H1 (cell line): ENCODE results near the gene SLC43A3. TPM values are rescaled to one million over a fixed set of nuclear protein-coding genes. Genes with fewer than 3 reads are reported as not detected.
"Not testable (repeated sequence)": the region's sequence is repeated elsewhere in the genome, so short reads cannot be mapped to it uniquely, and the experiment has no call there.

Source experiments
- CTCF ChIA-PET: fragments of 300-600 bp; sonication (Branson Sonifier 250); formaldehyde crosslinking; loops from one replicate; lab custom pipeline; 2021; ENCODE audit not compliant: partially characterized antibody; lab: Charles Lee
- POLR2A ChIA-PET: fragments of 300-600 bp; sonication (Branson Sonifier 250); formaldehyde crosslinking; loops from one replicate; lab custom pipeline; 2021; ENCODE audit warnings: inconsistent platforms; ENCODE audit not compliant: partially characterized antibody; lab: Charles Lee
- DNase-seq, 2 experiments: peaks; one replicate each; pipeline versions ENCODE4 v3.0.0 to v3.0.0-alpha.2; 2010 to 2022; ENCODE audit warnings: low spot score in 2 of 2, low read depth in 1 of 2, mixed read lengths in 1 of 2
- FAIRE-seq: peaks from 2 replicates; lab custom pipeline; 2011; peaks lifted over from hg19 to GRCh38; lab: Jason Lieb, UNC
- H2AFZ ChIP-seq: 2 replicates; pipeline ENCODE4 v1.8.1; 2012; ENCODE audit warnings: low read length, inconsistent platforms
- H2AK5ac ChIP-seq: 2 replicates; pipeline ENCODE4 v1.6.1; 2013; ENCODE audit warnings: low read depth, low read length
- H2BK120ac ChIP-seq: replicated peaks from 2 replicates; pipeline ENCODE3; 2013; ENCODE audit warnings: low read depth, low read length, inconsistent platforms
- H2BK12ac ChIP-seq: 2 replicates; pipeline ENCODE4 v1.6.1; 2013; ENCODE audit warnings: low read depth, low read length
- H2BK15ac ChIP-seq: 2 replicates; pipeline ENCODE4 v1.6.1; 2013; ENCODE audit warnings: low read length
- H2BK20ac ChIP-seq: 2 replicates; pipeline ENCODE4 v1.6.1; 2013; ENCODE audit warnings: low read length
- H2BK5ac ChIP-seq: 2 replicates; pipeline ENCODE4 v1.6.1; 2013; ENCODE audit warnings: low read depth, low read length
- H3K14ac ChIP-seq: 2 replicates; pipeline ENCODE4 v1.6.1; 2013; ENCODE audit warnings: inconsistent platforms; ENCODE audit not compliant: insufficient read length
- H3K18ac ChIP-seq: 2 replicates; pipeline ENCODE4 v1.6.1; 2013; ENCODE audit warnings: low read length; ENCODE audit errors: extremely low read depth
- H3K23ac ChIP-seq: 2 replicates; pipeline ENCODE4 v1.6.1; 2013; ENCODE audit warnings: inconsistent platforms; ENCODE audit not compliant: insufficient read length
- H3K23me2 ChIP-seq: 2 replicates; pipeline ENCODE4 v1.6.1; 2013; ENCODE audit warnings: low read depth, low read length
- H3K27ac ChIP-seq: 2 replicates; pipeline ENCODE4 v1.6.1; 2011; ENCODE audit warnings: low read depth, low read length, inconsistent platforms
- H3K27me3 ChIP-seq, 4 experiments: replicated peaks in 1 of 4; 1 replicate in 1 of 4; 2 replicates in 3 of 4; pipeline versions ENCODE4 v1.6.1 to v1.8.1; 2011 to 2013; ENCODE audit warnings: low read length in 3 of 4, mild to moderate bottlenecking in 3 of 4, inconsistent platforms in 2 of 4, mixed read lengths in 2 of 4, moderate library complexity in 1 of 4; ENCODE audit not compliant: control insufficient read depth in 3 of 4, insufficient read depth in 3 of 4; ENCODE audit errors: extremely low read depth in 1 of 4
- H3K36me3 ChIP-seq, 4 experiments: 2 replicates each; pipeline versions ENCODE4 v1.6.1 to v1.8.1; 2011 to 2013; ENCODE audit warnings: mild to moderate bottlenecking in 4 of 4, low read length in 3 of 4, moderate library complexity in 2 of 4, control low read depth in 1 of 4, inconsistent platforms in 1 of 4; ENCODE audit not compliant: insufficient read depth in 4 of 4, control insufficient read depth in 2 of 4
- H3K4ac ChIP-seq: replicated peaks from 2 replicates; pipeline ENCODE3; 2013; ENCODE audit warnings: low read length, low read depth, mixed read lengths, inconsistent platforms; ENCODE audit not compliant: insufficient read length
- H3K4me1 ChIP-seq, 4 experiments: replicated peaks in 1 of 4; 1 replicate in 1 of 4; 2 replicates in 3 of 4; pipeline versions ENCODE4 v1.6.1 to v1.8.1; 2011 to 2013; ENCODE audit warnings: low read length in 3 of 4, inconsistent platforms in 2 of 4, mixed read lengths in 1 of 4; ENCODE audit not compliant: insufficient read depth in 4 of 4, control insufficient read depth in 3 of 4
- H3K4me2 ChIP-seq, 2 experiments: 2 replicates each; pipeline versions ENCODE4 v1.6.1 to v1.8.1; 2011 to 2013; ENCODE audit warnings: low read depth in 2 of 2, low read length in 2 of 2, control low read depth in 1 of 2, inconsistent platforms in 1 of 2, mild to moderate bottlenecking in 1 of 2; ENCODE audit not compliant: insufficient read depth in 1 of 2
- H3K4me3 ChIP-seq, 4 experiments: fragments of 200-600, 300-600 bp in 1 of 4; sonication (generic), shearing (Covaris generic), sonication (Bioruptor Twin) in 1 of 4; 2 replicates each; pipeline versions ENCODE4 v1.5.1 to v1.8.1; 2011 to 2016; ENCODE audit warnings: low read length in 4 of 4, low read depth in 3 of 4, control low read depth in 2 of 4, inconsistent platforms in 2 of 4, mild to moderate bottlenecking in 2 of 4, mixed read lengths in 1 of 4, moderate library complexity in 1 of 4; ENCODE audit not compliant: insufficient read depth in 2 of 4; ENCODE audit errors: extremely low read depth in 1 of 4
- H3K56ac ChIP-seq: replicated peaks from 2 replicates; pipeline ENCODE3; 2013; ENCODE audit warnings: low read depth, mild to moderate bottlenecking, mixed read lengths, low read length, inconsistent platforms; ENCODE audit not compliant: insufficient read length
- H3K79me1 ChIP-seq: 2 replicates; pipeline ENCODE4 v1.6.1; 2013; ENCODE audit warnings: low read depth, low read length, control low read depth
- H3K79me2 ChIP-seq, 2 experiments: 2 replicates each; pipeline versions ENCODE4 v1.6.1 to v1.8.1; 2012 to 2013; ENCODE audit warnings: low read length in 2 of 2, mild to moderate bottlenecking in 2 of 2, inconsistent platforms in 1 of 2; ENCODE audit not compliant: insufficient read depth in 2 of 2, control insufficient read depth in 1 of 2
- H3K9ac ChIP-seq, 4 experiments: replicated peaks in 1 of 4; 1 replicate in 1 of 4; 2 replicates in 3 of 4; pipeline versions ENCODE4 v1.6.1 to v1.8.1; 2011 to 2013; ENCODE audit warnings: low read depth in 3 of 4, low read length in 3 of 4, control low read depth in 2 of 4, mild to moderate bottlenecking in 2 of 4, moderate library complexity in 2 of 4, inconsistent platforms in 1 of 4; ENCODE audit errors: extremely low read depth in 1 of 4
- H3K9me3 ChIP-seq, 2 experiments: 2 replicates each; pipeline versions ENCODE4 v1.6.1 to v1.8.1; 2012 to 2013; ENCODE audit warnings: mild to moderate bottlenecking in 2 of 2, moderate library complexity in 2 of 2, control low read depth in 1 of 2, inconsistent platforms in 1 of 2, low read depth in 1 of 2, low read length in 1 of 2, mixed read lengths in 1 of 2; ENCODE audit not compliant: insufficient read depth in 2 of 2
- H4K20me1 ChIP-seq, 2 experiments: replicated peaks in 1 of 2; 2 replicates each; pipeline versions ENCODE3 to v1.8.1; 2011 to 2013; ENCODE audit warnings: inconsistent platforms in 2 of 2, low read length in 2 of 2, mild to moderate bottlenecking in 1 of 2; ENCODE audit not compliant: insufficient read depth in 2 of 2, control insufficient read depth in 1 of 2
- H4K5ac ChIP-seq: 2 replicates; pipeline ENCODE4 v1.6.1; 2013; ENCODE audit warnings: low read length, low read depth, mixed read lengths, inconsistent platforms; ENCODE audit not compliant: insufficient read length
- H4K8ac ChIP-seq: 2 replicates; pipeline ENCODE4 v1.8.0; 2013; ENCODE audit warnings: mild to moderate bottlenecking, moderate library complexity, low read length, inconsistent platforms; ENCODE audit not compliant: insufficient read depth; ENCODE audit errors: extremely low read depth
- H4K91ac ChIP-seq: replicated peaks from 2 replicates; pipeline ENCODE3; 2013; ENCODE audit warnings: low read length, mixed read lengths, inconsistent platforms; ENCODE audit not compliant: insufficient read length
- WGBS, 2 experiments: shearing (Covaris generic) in 1 of 2; methylation state at CpG; one replicate each; pipeline versions ENCODE4 v1.1.6 to v1.1.7; 2013 to 2015; ENCODE audit warnings: low lambda C conversion rate in 2 of 2, mixed read lengths in 2 of 2, inconsistent platforms in 1 of 2, low coverage in 1 of 2, missing lambda C conversion rate in 1 of 2; ENCODE audit not compliant: insufficient replicate concordance in 2 of 2, insufficient coverage in 1 of 2, insufficient read length in 1 of 2; ENCODE audit errors: extremely low coverage in 1 of 2, missing lambda C conversion rate in 1 of 2; 5-methylcytosine and 5-hydroxymethylcytosine counted together
- polyA plus RNA-seq, 7 experiments: library from polyadenylated mRNA; depleted of rRNA in 3 of 7; stranded (reverse) in 5 of 7; unstranded in 2 of 7; fragments of >200 nt in 5 of 7; fragments of 200-250 nt in 2 of 7; gene quantifications; 1 replicate in 5 of 7; 2 replicates in 1 of 7; 4 replicates in 1 of 7; pipeline versions ENCODE4 v1.2.1 to v1.2.3, GENCODE V29; 2011 to 2013; ENCODE audit warnings: missing spikeins in 2 of 7, mixed read lengths in 2 of 7
- total RNA-seq: library from RNA; stranded (reverse); fragmentation: NEBNext Ultra II Directional; extraction: Animal tissue kit (Norgen Biotek cat#: 25700); gene quantifications from 2 replicates; pipeline ENCODE4 v1.2.1, GENCODE V29; 2021

The SLC43A3 gene
- total and polyA plus RNA-seq, 2 of the 8 experiments (the other 6 are each of a cell fraction or from before 2014, with no cell fraction given) = 31.8 to 67.8 TPM

DNA sequence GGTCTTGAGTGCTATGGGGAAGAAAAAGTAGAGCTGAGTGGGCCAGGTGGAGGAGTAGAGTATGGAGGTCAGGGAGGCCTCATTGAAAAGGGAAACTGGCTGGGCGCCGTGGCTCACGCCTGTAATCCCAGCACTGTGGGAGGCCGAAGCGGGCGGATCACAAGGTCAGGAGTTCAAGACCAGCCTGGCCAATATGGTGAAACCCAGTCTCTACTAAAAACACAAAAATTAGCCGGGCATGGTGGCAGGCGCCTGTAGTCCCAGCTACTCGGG lies 18.1 kb upstream of the SLC43A3 start:
- not testable (repeated sequence) for H3K9me3 ChIP-seq, H3K4me2 ChIP-seq, H2BK120ac ChIP-seq, H3K23ac ChIP-seq, H3K4me3 ChIP-seq, H3K4me1 ChIP-seq, H4K5ac ChIP-seq, H4K91ac ChIP-seq, H3K36me3 ChIP-seq, H2AK5ac ChIP-seq, H2BK20ac ChIP-seq, H3K79me2 ChIP-seq, H3K23me2 ChIP-seq, H2BK12ac ChIP-seq, H3K14ac ChIP-seq, H2BK5ac ChIP-seq, H4K8ac ChIP-seq, H3K18ac ChIP-seq, H2BK15ac ChIP-seq, H4K20me1 ChIP-seq, H3K27me3 ChIP-seq, FAIRE-seq, H3K79me1 ChIP-seq, H3K27ac ChIP-seq, H3K56ac ChIP-seq, H3K9ac ChIP-seq, DNase-seq, H3K4ac ChIP-seq, H2AFZ ChIP-seq
- POLR2A ChIA-PET = interaction anchor here (0.9 kb wide), 1 partner anchor 51 kb away, joined by 3 read pairs; no protein-coding TSS in a partner anchor
- CTCF ChIA-PET = interaction anchor here (1.1 to 12.5 kb wide), 2 partner anchors 14 kb away, joined by 3 to 97 read pairs; partner anchors contain the start of gene RTN4RL2
- 83% methylated on average over 9 of the region's 9 CpGs; no CpG with 5 or more reads in 1 of the 2 experiments for WGBS, 2 experiments
